MV-4-11 (cell line): ENCODE results near the gene PLEKHA1.

Experiments
- DNase-seq: peaks from one replicate; lab custom pipeline; 2025; lab: John Stamatoyannopoulos, UW

Gene PLEKHA1

GRCh38 chr10:122461729-122462532, 87.4 kb downstream of the PLEKHA1 start:
- DNase-seq: no peak

- DNase-seq: no peak
Observed at GRCh38 chr10:122462533-122463465, 88.3 kb downstream of the PLEKHA1 start.

- no peak for DNase-seq
Observed at GRCh38 chr10:122463466-122464249, 89.2 kb downstream of the PLEKHA1 start.

GRCh38 chr10:122464250-122464510, 89.7 kb downstream of the PLEKHA1 start:
- peak; percentile 2 for DNase-seq

- DNase-seq: no peak
Observed at GRCh38 chr10:122464586-122464985, 90.1 kb downstream of the PLEKHA1 start.

- no peak for DNase-seq
Observed at GRCh38 chr10:122465401-122466040, 91.0 kb downstream of the PLEKHA1 start.

GRCh38 chr10:122466951-122467381, 92.5 kb downstream of the PLEKHA1 start:
- DNase-seq: peak; percentile 86

- peak; percentile 44 for DNase-seq
Observed at GRCh38 chr10:122467701-122468100, 93.2 kb downstream of the PLEKHA1 start.

- peak; percentile 45 for DNase-seq
Observed at GRCh38 chr10:122468307-122468925, 93.9 kb downstream of the PLEKHA1 start.

- DNase-seq: peak; percentile 99
Observed at GRCh38 chr10:122468926-122469781, 94.6 kb downstream of the PLEKHA1 start.

GRCh38 chr10:122469848-122470247, 95.3 kb downstream of the PLEKHA1 start:
- no peak for DNase-seq

- no peak for DNase-seq
Observed at GRCh38 chr10:122471531-122472177, 97.1 kb downstream of the PLEKHA1 start.

- no peak for DNase-seq
Observed at GRCh38 chr10:122473116-122473515, 98.6 kb downstream of the PLEKHA1 start.

GRCh38 chr10:122474131-122474818, 99.8 kb downstream of the PLEKHA1 start:
- DNase-seq: peak; percentile 43

GRCh38 chr10:122475100-122475499, 100.6 kb downstream of the PLEKHA1 start:
- DNase-seq: no peak

GRCh38 chr10:122475591-122476332, 101.3 kb downstream of the PLEKHA1 start:
- DNase-seq: no peak

- DNase-seq: no peak
Observed at GRCh38 chr10:122476333-122476695, 101.8 kb downstream of the PLEKHA1 start.

- DNase-seq: no peak
Observed at GRCh38 chr10:122477436-122477835, 102.9 kb downstream of the PLEKHA1 start.

GRCh38 chr10:122478971-122479370, 104.5 kb downstream of the PLEKHA1 start:
- no peak for DNase-seq
